MCF 10A (cell line): ENCODE results near the gene C5orf15. TPM values are rescaled to one million over a fixed set of nuclear protein-coding genes. Genes with fewer than 3 reads are reported as not detected.

ENCODE experiments used
- BruUV-seq: library from RNA; stranded (reverse); fragments of 400-500 nt; replicated peaks from 2 replicates; lab custom pipeline; 2021; lab: Mats Ljungman, UMichigan
- CTCF ChIA-PET: fragments of 300-600 bp; sonication (Branson Sonifier 250); formaldehyde crosslinking; extraction: SDS; loops from one replicate; lab custom pipeline; 2021; ENCODE audit warnings: antibody characterized with exemption, inconsistent platforms; lab: Yijun Ruan, JAX
- POLR2A ChIA-PET: fragments of 300-600, 350-650 bp; sonication (Branson Sonifier 250); formaldehyde crosslinking; extraction: SDS; loops from one replicate; lab custom pipeline; 2020; ENCODE audit warnings: antibody characterized with exemption, inconsistent platforms; lab: Yijun Ruan, JAX
- DNase-seq: peaks from one replicate; pipeline ENCODE4 v3.0.0-alpha.2; 2018; ENCODE audit not compliant: unreplicated experiment
- H3K27ac Mint-ChIP-seq: one replicate; pipeline ENCODE4 v1.8.0; 2022; ENCODE audit warnings: mild to moderate bottlenecking, low read depth, mixed read lengths; ENCODE audit not compliant: unreplicated experiment
- H3K27me3 Mint-ChIP-seq: one replicate; pipeline ENCODE4 v1.8.0; 2022; ENCODE audit warnings: mixed read lengths; ENCODE audit not compliant: insufficient read depth, unreplicated experiment
- H3K36me3 Mint-ChIP-seq: one replicate; pipeline ENCODE4 v1.8.0; 2022; ENCODE audit warnings: mild to moderate bottlenecking, moderate library complexity, mixed read lengths; ENCODE audit not compliant: insufficient read depth, unreplicated experiment
- H3K4me1 Mint-ChIP-seq: one replicate; pipeline ENCODE4 v1.8.0; 2022; ENCODE audit warnings: mixed read lengths; ENCODE audit not compliant: insufficient read depth, unreplicated experiment
- H3K4me3 Mint-ChIP-seq: one replicate; pipeline ENCODE4 v1.8.0; 2022; ENCODE audit warnings: mild to moderate bottlenecking, moderate library complexity, mixed read lengths; ENCODE audit not compliant: unreplicated experiment
- H3K9me3 Mint-ChIP-seq: one replicate; pipeline ENCODE4 v1.8.0; 2022; ENCODE audit warnings: mixed read lengths; ENCODE audit not compliant: unreplicated experiment
- CTCF ChIP-seq: fragments of 200-600 bp; IDR thresholded peaks from one replicate; pipeline ENCODE4 v1.8.0; 2022; ENCODE audit warnings: antibody characterized with exemption, mild to moderate bottlenecking; ENCODE audit not compliant: unreplicated experiment
- intact Hi-C: fragments of 100-400 bp; cut with micrococcal nuclease; formaldehyde crosslinking; loops from 2 replicates; pipeline ENCODE4 v1.14.1; 2022
- total RNA-seq: library from RNA; stranded (reverse); gene quantifications from 2 replicates; pipeline ENCODE4 v1.2.3, GENCODE V29; 2022

C5orf15 gene
- total RNA-seq, 1 experiment from 2014 or later = 35.1 TPM

- intact Hi-C loops = no loop called here
- DNase-seq = no peak
- CTCF ChIA-PET = interaction anchor here (0.6 to 3.2 kb wide), 2 partner anchors 20 to 50 kb away, joined by 3 to 43 read pairs; no protein-coding TSS in a partner anchor
- H3K36me3 Mint-ChIP-seq = peaks cover 36% of the 10 kb centered on the region
- peaks cover 50% of the 10 kb centered on the region for H3K4me1 Mint-ChIP-seq
- TF ChIP-seq CTCF = no peak
- no TSS peak for BruUV-seq
- no peak overlapping the region for H3K4me3 Mint-ChIP-seq
- POLR2A ChIA-PET = no interaction called here
- H3K9me3 Mint-ChIP-seq = no peaks in the 10 kb centered on the region
- H3K27ac Mint-ChIP-seq = no peak overlapping the region
- no peaks in the 10 kb centered on the region for H3K27me3 Mint-ChIP-seq
Observed at GRCh38 chr5:134000696-134001453, 32.5 kb upstream of the C5orf15 start.

- TF ChIP-seq CTCF = no peak
- Mint-ChIP-seq H3K27me3 (no peaks in the 10 kb centered on the region), H3K9me3 (no peaks in the 10 kb centered on the region), H3K4me1 (peaks cover 48% of the 10 kb centered on the region), H3K36me3 (peaks cover 36% of the 10 kb centered on the region), H3K4me3 (no peak overlapping the region), H3K27ac (no peak overlapping the region)
- DNase-seq = no peak
- no TSS peak for BruUV-seq
- POLR2A ChIA-PET = no interaction called here
- intact Hi-C loops = no loop called here
- CTCF ChIA-PET = interaction anchor here (0.6 to 3.2 kb wide), 2 partner anchors 20 to 50 kb away, joined by 3 to 43 read pairs; no protein-coding TSS in a partner anchor
Observed at GRCh38 chr5:134000091-134000511, 31.7 kb upstream of the C5orf15 start.

- no peak overlapping the region for H3K4me3 Mint-ChIP-seq
- no peaks in the 10 kb centered on the region for H3K27me3 Mint-ChIP-seq
- no peaks in the 10 kb centered on the region for H3K9me3 Mint-ChIP-seq
- no peak for TF ChIP-seq CTCF
- ChIA-PET POLR2A (interaction anchor here (0.6 to 1.2 kb wide), 2 partner anchors 28 to 124 kb away, joined by 3 to 6 read pairs; no protein-coding TSS in a partner anchor), CTCF (interaction anchor here (0.5 to 3.2 kb wide), 8 partner anchors 8 to 889 kb away, joined by 3 to 43 read pairs (median 4); no protein-coding TSS in a partner anchor)
- DNase-seq = no peak
- no TSS peak for BruUV-seq
- no peak overlapping the region for H3K27ac Mint-ChIP-seq
- peaks cover 57% of the 10 kb centered on the region for H3K4me1 Mint-ChIP-seq
- peaks cover 36% of the 10 kb centered on the region for H3K36me3 Mint-ChIP-seq
- intact Hi-C loops = no loop called here
Observed at GRCh38 chr5:133998807-133999206, 30.4 kb upstream of the C5orf15 start.

- BruUV-seq = no TSS peak
- H3K27me3 Mint-ChIP-seq = no peaks in the 10 kb centered on the region
- no peak for TF ChIP-seq CTCF
- no peak for DNase-seq
- no peak overlapping the region for H3K27ac Mint-ChIP-seq
- POLR2A ChIA-PET = interaction anchor here (0.6 to 1.2 kb wide), 5 partner anchors 24 to 741 kb away, joined by 3 to 6 read pairs (median 3); no protein-coding TSS in a partner anchor
- H3K4me3 Mint-ChIP-seq = no peak overlapping the region
- intact Hi-C loops = no loop called here
- H3K4me1 Mint-ChIP-seq = peaks cover 62% of the 10 kb centered on the region
- peaks cover 38% of the 10 kb centered on the region for H3K36me3 Mint-ChIP-seq
- no peaks in the 10 kb centered on the region for H3K9me3 Mint-ChIP-seq
- CTCF ChIA-PET = interaction anchor here (0.8 to 3.2 kb wide), 6 partner anchors 18 to 575 kb away, joined by 3 to 43 read pairs (median 4); no protein-coding TSS in a partner anchor
Observed at GRCh38 chr5:133998042-133998441, 29.6 kb upstream of the C5orf15 start.
